Measurements from ENCODE around the gene ATP2C2.

The ATP2C2 gene

DNA sequence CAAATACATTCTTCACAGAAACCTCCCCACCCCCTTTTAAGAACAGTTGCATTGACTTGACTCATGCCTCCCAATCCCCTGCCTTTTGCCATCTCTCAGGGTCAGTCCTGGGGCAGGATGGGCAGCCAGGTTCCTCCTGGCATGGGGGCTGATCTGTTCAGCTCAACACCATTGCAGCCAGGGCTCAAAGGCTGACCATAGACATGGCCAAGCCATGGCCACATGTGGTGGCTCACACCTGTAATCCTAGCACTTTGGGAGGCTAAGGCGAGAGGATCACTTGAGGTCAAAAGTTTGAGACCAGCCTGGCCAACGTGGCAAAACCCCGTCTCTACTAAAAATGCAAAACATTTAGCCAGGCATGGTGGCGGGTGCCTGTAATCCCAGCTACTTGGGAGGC, 14.1 kb downstream of the ATP2C2 start:
- DNase-seq (ENCODE audit: low read depth) = no peak
- TF ChIP-seq, protein P1, sequence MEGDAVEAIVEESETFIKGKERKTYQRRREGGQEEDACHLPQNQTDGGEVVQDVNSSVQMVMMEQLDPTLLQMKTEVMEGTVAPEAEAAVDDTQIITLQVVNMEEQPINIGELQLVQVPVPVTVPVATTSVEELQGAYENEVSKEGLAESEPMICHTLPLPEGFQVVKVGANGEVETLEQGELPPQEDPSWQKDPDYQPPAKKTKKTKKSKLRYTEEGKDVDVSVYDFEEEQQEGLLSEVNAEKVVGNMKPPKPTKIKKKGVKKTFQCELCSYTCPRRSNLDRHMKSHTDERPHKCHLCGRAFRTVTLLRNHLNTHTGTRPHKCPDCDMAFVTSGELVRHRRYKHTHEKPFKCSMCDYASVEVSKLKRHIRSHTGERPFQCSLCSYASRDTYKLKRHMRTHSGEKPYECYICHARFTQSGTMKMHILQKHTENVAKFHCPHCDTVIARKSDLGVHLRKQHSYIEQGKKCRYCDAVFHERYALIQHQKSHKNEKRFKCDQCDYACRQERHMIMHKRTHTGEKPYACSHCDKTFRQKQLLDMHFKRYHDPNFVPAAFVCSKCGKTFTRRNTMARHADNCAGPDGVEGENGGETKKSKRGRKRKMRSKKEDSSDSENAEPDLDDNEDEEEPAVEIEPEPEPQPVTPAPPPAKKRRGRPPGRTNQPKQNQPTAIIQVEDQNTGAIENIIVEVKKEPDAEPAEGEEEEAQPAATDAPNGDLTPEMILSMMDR (conservative IDR thresholded peaks at IDR 0.05; ENCODE audit: low read depth, low read length) = no peak
- H3K4me3 ChIP-seq (ENCODE audit: low read depth, low read length) = no peak overlapping the region

DNA sequence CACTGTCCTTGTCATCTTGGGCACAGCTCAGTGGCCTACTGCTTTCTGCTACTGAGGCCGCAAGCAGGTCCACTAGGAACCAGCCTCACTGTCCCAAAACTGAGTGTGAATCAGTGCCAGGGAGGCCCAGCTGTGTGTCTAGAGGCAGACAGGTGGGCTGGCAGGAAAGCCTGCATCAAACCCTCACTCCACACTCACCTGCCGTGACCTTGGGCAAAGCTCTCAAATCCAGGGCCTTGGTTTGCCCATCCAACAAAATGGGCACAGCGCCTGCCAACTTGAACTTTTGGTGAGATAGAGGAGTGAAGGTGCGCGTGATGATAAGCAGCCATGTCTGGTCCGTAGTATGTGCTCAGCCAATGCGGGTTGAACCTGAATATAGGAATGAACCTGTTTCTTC, 14.8 kb downstream of the ATP2C2 start:
- DNase-seq (ENCODE audit: low read depth) = no peak
- TF ChIP-seq, protein P1 (conservative IDR thresholded peaks at IDR 0.05; ENCODE audit: low read depth, low read length) = no peak
- H3K4me3 ChIP-seq (ENCODE audit: low read depth, low read length) = no peak overlapping the region

DNA sequence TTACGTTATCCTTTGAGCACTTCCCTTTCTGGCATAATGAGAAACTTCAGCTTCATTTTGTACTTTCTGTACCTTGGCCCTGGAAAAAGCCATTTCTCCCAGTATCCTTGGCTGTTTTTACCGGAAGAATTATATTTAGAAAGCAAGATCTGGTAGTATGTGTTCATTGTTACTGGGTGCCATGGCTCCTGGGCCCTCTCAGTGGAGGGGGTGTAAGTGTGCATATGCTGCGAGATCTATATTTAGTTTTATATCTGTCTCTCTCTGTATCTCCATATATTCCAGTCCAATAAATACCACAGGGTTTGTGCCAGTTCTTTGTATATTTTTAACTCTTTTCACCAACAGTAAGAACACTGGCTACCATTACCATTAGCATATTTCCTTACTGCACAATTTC, 17.7 kb downstream of the ATP2C2 start:
- DNase-seq (ENCODE audit: low read depth) = no peak
- TF ChIP-seq, protein P1 (conservative IDR thresholded peaks at IDR 0.05; ENCODE audit: low read depth, low read length) = no peak
- no peak overlapping the region for H3K4me3 ChIP-seq (ENCODE audit: low read depth, low read length)

DNA sequence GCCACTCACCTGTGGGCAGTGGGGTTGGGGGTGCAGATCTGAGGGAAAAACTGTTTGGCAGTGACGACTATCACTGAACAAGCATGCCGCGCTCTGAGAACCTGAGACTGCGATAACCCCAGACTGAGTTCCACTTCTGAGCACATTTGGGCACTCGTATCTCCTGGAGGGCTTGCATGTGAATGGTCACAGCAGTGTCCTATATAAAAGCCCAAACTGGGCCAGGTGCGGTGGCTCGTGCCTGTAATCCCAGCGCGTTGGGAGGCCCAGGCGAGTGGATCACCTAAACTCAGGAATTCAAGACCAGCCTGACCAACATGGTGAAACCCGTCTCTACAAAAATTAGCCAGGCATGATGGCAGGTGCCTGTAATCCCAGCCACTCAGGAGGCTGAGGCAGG, 18.7 kb downstream of the ATP2C2 start:
- TF ChIP-seq, protein P1 (conservative IDR thresholded peaks at IDR 0.05; ENCODE audit: low read depth, low read length) = no peak
- no peak for DNase-seq (ENCODE audit: low read depth)

DNA sequence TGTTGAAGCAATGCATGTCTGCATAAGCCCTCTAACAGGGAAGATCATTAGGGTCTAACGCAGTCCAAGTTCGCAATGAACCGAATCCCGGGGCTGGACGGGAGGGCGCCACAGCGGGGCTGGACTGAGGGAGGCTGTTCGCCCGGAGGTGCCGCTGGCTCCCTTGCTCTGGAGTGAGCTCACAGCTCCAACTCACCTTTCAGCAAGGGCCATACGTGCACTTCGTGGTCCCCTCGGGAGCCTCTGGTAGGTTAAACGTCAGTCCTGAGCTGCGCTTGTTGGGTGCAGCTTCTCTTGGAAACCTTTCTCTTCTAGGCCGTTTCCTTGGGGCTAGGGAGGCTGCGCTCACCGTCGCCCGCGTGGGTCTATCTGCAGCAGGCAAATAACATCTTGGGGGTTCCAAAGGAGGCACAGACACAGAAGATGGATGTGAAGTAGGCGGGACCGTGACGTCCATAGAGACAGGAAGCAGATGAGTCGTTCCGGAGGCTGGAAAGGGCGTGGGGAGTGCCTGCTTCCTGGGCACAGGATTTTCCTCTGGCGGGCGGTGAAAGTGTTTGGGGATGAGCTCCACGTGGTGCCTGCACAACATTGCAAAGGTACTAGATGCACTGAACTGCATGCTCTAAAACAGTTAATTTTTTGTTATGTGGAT, 21.9 kb downstream of the ATP2C2 start:
- TF ChIP-seq, protein P1 (conservative IDR thresholded peaks at IDR 0.05; ENCODE audit: low read depth, low read length) = no peak
- H3K4me3 ChIP-seq (ENCODE audit: low read depth, low read length) = no peak overlapping the region
- no peak for DNase-seq (ENCODE audit: low read depth)

More for the DNA sequence above, 18.7 kb downstream of the ATP2C2 start:
- H3K4me3 ChIP-seq (ENCODE audit: low read depth, low read length) = no peak overlapping the region

DNA sequence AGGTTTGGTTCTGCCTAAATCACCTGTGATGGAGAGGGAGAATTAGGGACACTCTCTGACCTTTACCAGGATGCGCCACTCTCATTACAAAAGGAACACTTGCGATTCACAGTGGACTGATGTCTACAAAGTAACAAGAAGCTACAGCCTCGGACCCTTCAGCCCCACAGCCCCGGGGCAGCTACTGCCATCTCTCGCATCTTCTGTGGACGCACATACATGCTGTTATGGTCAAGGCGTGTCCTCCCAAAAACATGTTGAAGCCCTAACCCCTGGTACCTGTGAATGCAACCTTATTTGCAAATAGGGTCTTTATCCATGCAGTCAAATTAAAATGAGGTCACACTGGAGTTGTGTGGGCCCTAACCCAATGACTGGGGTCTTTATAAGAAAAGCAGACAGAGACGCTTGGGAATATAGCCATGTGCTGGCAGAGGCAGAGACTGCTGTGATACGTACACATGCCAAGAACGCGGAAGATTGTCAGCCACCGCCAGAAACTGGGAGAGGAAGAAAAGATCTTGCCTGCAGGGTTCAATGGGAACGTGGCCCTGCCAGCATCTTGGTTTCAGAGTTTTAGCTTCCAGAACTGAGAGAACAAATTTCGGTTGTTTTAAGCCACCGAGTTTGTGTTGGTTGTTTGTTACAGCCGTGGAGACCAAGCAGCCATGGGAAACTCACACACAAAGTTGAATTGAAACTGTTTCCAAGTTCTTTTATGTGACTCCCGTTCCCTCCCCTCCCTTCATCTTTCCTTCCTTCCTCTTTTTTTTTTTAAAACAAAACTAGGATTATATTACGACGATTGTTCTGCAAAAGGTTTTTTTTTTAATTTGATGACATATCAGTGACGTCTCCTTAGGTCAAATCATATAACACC, 23.1 kb downstream of the ATP2C2 start:
- no peak overlapping the region for H3K4me3 ChIP-seq (ENCODE audit: low read depth, low read length)
- DNase-seq (ENCODE audit: low read depth) = peak; percentile 21
- TF ChIP-seq, protein P1 (conservative IDR thresholded peaks at IDR 0.05; ENCODE audit: low read depth, low read length) = no peak
